Ascending aorta (tissue), 2 donors: ENCODE measurements around the gene CCDC85B. TPM values are rescaled to one million over a fixed set of nuclear protein-coding genes. Genes with fewer than 3 reads are reported as not detected.
A peak's percentile ranks its signal among the peaks of the same experiment; 100 is the strongest.

Experiments used
- DNase-seq, 2 donors: peaks; one replicate each; pipeline ENCODE4 v3.0.0-alpha.2; 2019; ENCODE audit warnings: low spot score in 2 of 2
- H3K27ac ChIP-seq, 2 donors: fragments of 200-600 bp; sonication (generic); one replicate each; pipeline ENCODE4 v1.5.1; 2016 to 2017; ENCODE audit warnings: mild to moderate bottlenecking in 1 of 2
- H3K27me3 ChIP-seq: fragments of 200-600 bp; sonication (generic); one replicate; pipeline ENCODE4 v1.5.1; 2017
- H3K36me3 ChIP-seq, 2 donors: fragments of 200-600 bp; sonication (generic); one replicate each; pipeline ENCODE4 v1.5.1; 2016
- H3K4me1 ChIP-seq, 2 donors: fragments of 200-600 bp; sonication (generic); one replicate each; pipeline ENCODE4 v1.5.1; 2016 to 2017; ENCODE audit warnings: mild to moderate bottlenecking in 1 of 2
- H3K4me3 ChIP-seq, 2 donors: fragments of 200-600 bp; sonication (generic); one replicate each; pipeline ENCODE4 v1.5.1; 2016 to 2017; ENCODE audit warnings: mild to moderate bottlenecking in 1 of 2
- H3K9me3 ChIP-seq, 2 donors: fragments of 200-600 bp; sonication (generic); one replicate each; pipeline ENCODE4 v1.5.1; 2016
- intact Hi-C: fragments of 100-400 bp; cut with DNase I; formaldehyde crosslinking; loops from one replicate; pipeline ENCODE4 v1.15.1; 2023
- total RNA-seq: library from RNA; depleted of rRNA; stranded (reverse); fragments of >200 nt; gene quantifications from one replicate; pipeline ENCODE4 v1.1.0, GENCODE V29; 2016
- TF ChIP-seq, protein P1 (sequence below), 3 experiments: fragments of 200-600 bp in 2 of 3; fragments of 450-650 bp in 1 of 3; sonication (generic) in 2 of 3; IDR thresholded peaks; one replicate each; pipeline ENCODE4 v1.5.1; 2016 to 2019; ENCODE audit warnings: antibody characterized with exemption in 3 of 3, mild to moderate bottlenecking in 1 of 3, moderate library complexity in 1 of 3

CCDC85B gene
- total RNA-seq, 1 donor from 2014 or later: 184 TPM

- H3K9me3 ChIP-seq: no peaks in the 10 kb centered on the region
- peak overlapping the region; percentile 84 to 99 for H3K4me3 ChIP-seq
- DNase-seq: peak in 1 of 2 donors; percentile 91
- intact Hi-C loops: loop anchor here (5.0 to 10.0 kb wide), 2 partner anchors 408 to 440 kb away; partner anchors contain the start of gene RAB1B
- H3K27me3 ChIP-seq: no peaks in the 10 kb centered on the region
- TF ChIP-seq, protein P1, sequence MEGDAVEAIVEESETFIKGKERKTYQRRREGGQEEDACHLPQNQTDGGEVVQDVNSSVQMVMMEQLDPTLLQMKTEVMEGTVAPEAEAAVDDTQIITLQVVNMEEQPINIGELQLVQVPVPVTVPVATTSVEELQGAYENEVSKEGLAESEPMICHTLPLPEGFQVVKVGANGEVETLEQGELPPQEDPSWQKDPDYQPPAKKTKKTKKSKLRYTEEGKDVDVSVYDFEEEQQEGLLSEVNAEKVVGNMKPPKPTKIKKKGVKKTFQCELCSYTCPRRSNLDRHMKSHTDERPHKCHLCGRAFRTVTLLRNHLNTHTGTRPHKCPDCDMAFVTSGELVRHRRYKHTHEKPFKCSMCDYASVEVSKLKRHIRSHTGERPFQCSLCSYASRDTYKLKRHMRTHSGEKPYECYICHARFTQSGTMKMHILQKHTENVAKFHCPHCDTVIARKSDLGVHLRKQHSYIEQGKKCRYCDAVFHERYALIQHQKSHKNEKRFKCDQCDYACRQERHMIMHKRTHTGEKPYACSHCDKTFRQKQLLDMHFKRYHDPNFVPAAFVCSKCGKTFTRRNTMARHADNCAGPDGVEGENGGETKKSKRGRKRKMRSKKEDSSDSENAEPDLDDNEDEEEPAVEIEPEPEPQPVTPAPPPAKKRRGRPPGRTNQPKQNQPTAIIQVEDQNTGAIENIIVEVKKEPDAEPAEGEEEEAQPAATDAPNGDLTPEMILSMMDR (IDR thresholded peaks at IDR 0.05): no peak
- peak overlapping the region; percentile 97 to 99 for H3K27ac ChIP-seq
- H3K36me3 ChIP-seq: peaks cover 46% of the 10 kb centered on the region in 2 donors
- peaks cover 16 to 25% of the 10 kb centered on the region in 2 donors for H3K4me1 ChIP-seq
These were observed 33.6 kb upstream of the CCDC85B start for GRCh38 chr11:65856689-65857499.

- H3K9me3 ChIP-seq: no peaks in the 10 kb centered on the region
- H3K27me3 ChIP-seq: no peaks in the 10 kb centered on the region
- peaks cover 45 to 46% of the 10 kb centered on the region in 2 donors for H3K36me3 ChIP-seq
- intact Hi-C loops: loop anchor here (5.0 to 10.0 kb wide), 2 partner anchors 407 to 440 kb away; partner anchors contain the start of gene RAB1B
- TF ChIP-seq, protein P1 (IDR thresholded peaks at IDR 0.05): peak in 1 of 3 experiments; percentile 22
- H3K4me3 ChIP-seq: peak overlapping the region; percentile 84 to 99
- H3K27ac ChIP-seq: peak overlapping the region; percentile 97 to 99
- peaks cover 21 to 27% of the 10 kb centered on the region in 2 donors for H3K4me1 ChIP-seq
- DNase-seq: peak in 1 of 2 donors; percentile 8
These were observed 33.0 kb upstream of the CCDC85B start for GRCh38 chr11:65857500-65857852.

DNA sequence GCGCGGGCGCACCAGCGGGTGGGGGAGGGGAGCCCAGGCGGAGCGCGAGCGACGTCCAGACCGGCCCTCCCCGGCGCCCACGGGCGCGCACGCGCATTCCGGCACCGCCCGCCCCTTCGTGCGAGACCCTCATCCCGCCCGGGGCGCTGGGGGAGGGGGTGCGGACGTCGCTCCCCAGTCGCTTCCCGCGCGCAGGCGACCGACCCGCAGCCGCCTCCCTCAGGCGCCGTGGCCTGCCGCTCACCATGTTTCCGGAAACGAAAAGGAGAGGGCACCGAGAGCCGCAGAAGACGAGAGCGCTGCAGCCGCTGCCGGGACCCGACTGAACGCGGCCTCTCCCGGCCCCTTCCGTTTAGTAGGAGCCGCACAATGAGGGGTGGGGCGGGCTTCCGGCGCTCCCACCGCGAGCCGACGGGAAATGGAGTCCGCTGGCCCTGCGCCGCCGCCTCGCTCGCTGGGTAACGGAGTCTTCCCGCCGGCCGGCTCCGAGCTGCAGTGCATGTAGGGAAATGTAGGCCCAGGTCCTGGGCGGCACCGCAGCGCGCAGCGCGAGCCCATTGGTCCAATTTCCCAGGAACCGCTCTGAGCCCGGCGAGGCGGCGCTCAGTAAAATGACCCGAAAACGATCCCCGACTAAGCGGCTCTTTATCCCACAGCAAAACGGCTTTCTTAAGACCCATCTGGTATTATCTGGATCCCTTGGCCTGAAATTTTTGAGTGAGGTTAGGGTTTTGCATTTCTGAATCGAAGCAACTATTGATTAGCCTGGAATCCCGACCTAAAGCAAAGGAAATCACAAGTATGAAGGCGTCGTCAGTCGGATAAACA lies 32.4 kb upstream of the CCDC85B start, which contains the start of gene CFL1:
CFL1 (minus strand) TSS at position 328 of the 828 bp plus-strand sequence; CDS start at position 247, 81 bp downstream.
- Histone ChIP-seq H3K27me3 (no peaks in the 10 kb centered on the region), H3K9me3 (no peaks in the 10 kb centered on the region), H3K27ac (peak within 1 kb of the TSS; percentile 97 to 99), H3K36me3 (peaks cover 45 to 46% of the 10 kb centered on the region in 2 donors), H3K4me3 (peak within 1 kb of the TSS; percentile 84 to 99), H3K4me1 (peaks cover 21 to 27% of the 10 kb centered on the region in 2 donors)
- TF ChIP-seq, protein P1 (IDR thresholded peaks at IDR 0.05): peak in 1 of 3 experiments; percentile 1
- intact Hi-C loops: loop anchor here (1.0 to 10.0 kb wide), 7 partner anchors 25 to 441 kb away; partner anchors contain the start of genes C11orf68, DRAP1, MAP3K11 and PCNX3
- DNase-seq: peak; percentile 91 to 99

DNA sequence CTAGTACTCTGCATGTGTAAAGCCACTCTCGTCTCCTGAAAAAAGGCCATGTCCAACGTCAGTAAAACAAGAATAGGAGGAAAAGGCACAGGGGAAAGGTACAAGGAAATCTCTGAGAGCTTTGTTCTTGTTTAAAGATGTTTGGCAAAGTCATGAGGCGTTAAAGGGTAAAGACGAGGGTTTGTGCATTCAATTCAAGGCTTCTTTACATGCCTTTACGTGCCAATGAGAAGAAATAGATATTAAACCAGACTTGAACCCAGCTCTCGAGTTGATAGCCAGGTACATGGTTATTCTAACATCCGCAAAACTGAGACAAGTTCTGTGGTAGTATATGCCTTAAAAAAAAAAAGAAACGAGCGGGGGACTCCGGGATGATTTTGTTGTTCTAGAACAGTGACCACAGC lies 31.8 kb upstream of the CCDC85B start:
- no peaks in the 10 kb centered on the region for H3K27me3 ChIP-seq
- H3K27ac ChIP-seq: peak overlapping the region; percentile 94 to 99
- no peak for DNase-seq
- H3K4me3 ChIP-seq: peak overlapping the region; percentile 84 to 99
- peaks cover 45 to 46% of the 10 kb centered on the region in 2 donors for H3K36me3 ChIP-seq
- intact Hi-C loops: loop anchor here (1.0 to 10.0 kb wide), 9 partner anchors 26 to 441 kb away; partner anchors contain the start of genes C11orf68, DRAP1, FIBP and KAT5
- TF ChIP-seq, protein P1 (IDR thresholded peaks at IDR 0.05): no peak
- peaks cover 21 to 27% of the 10 kb centered on the region in 2 donors for H3K4me1 ChIP-seq
- no peaks in the 10 kb centered on the region for H3K9me3 ChIP-seq
